ENCODE results near the gene TDP2. TPM values are rescaled to one million over a fixed set of nuclear protein-coding genes. Genes with fewer than 3 reads are reported as not detected.
A peak's percentile ranks its signal among the peaks of the same experiment; 100 is the strongest.
"Not testable (repeated sequence)": the region's sequence is repeated elsewhere in the genome, so short reads cannot be mapped to it uniquely, and the experiment has no call there.

The TDP2 gene
- polyA plus RNA-seq, 1 experiment: 16.8 TPM

DNA sequence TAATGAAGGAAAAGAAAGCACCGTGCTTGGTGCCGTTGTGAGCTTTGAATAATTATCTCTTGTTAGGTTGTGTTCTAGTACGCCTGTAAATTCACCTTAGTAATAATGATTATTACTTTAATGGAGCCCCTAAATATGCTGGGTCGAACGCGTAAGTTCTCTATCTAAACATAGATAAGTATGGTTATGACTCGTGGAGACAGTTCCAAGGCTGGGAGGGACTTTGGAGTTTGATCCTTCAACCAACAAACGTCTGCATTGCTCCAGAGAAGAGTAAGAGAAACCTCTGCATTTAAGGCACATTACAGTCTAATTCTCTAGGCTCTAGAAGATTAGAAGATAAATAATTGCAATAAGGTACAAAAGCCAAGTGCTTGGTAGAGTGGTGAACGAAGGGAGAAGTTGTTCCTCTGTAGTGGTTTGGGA is 692 bp upstream of the TDP2 start:
- peak overlapping the region; percentile 94 for H3K4me3 ChIP-seq (ENCODE audit: low read depth, low read length)
- peaks cover 1% of the 10 kb centered on the region for H3K36me3 ChIP-seq (ENCODE audit: control insufficient read depth, insufficient read depth, low read length)
- CTCF ChIA-PET: interaction anchor here (0.8 to 3.7 kb wide), 5 partner anchors 13 to 84 kb away, joined by 3 to 10 read pairs (median 3); no protein-coding TSS in a partner anchor
- no peaks in the 10 kb centered on the region for H3K27me3 ChIP-seq (ENCODE audit: control insufficient read depth, insufficient read depth, low read length)
- TF ChIP-seq, protein P1, sequence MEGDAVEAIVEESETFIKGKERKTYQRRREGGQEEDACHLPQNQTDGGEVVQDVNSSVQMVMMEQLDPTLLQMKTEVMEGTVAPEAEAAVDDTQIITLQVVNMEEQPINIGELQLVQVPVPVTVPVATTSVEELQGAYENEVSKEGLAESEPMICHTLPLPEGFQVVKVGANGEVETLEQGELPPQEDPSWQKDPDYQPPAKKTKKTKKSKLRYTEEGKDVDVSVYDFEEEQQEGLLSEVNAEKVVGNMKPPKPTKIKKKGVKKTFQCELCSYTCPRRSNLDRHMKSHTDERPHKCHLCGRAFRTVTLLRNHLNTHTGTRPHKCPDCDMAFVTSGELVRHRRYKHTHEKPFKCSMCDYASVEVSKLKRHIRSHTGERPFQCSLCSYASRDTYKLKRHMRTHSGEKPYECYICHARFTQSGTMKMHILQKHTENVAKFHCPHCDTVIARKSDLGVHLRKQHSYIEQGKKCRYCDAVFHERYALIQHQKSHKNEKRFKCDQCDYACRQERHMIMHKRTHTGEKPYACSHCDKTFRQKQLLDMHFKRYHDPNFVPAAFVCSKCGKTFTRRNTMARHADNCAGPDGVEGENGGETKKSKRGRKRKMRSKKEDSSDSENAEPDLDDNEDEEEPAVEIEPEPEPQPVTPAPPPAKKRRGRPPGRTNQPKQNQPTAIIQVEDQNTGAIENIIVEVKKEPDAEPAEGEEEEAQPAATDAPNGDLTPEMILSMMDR (IDR thresholded peaks at IDR 0.05; ENCODE audit: insufficient read depth, low read depth, low read length): no peak
- no peak for DNase-seq (ENCODE audit: low read depth)
- POLR2A ChIA-PET: no interaction called here

DNA sequence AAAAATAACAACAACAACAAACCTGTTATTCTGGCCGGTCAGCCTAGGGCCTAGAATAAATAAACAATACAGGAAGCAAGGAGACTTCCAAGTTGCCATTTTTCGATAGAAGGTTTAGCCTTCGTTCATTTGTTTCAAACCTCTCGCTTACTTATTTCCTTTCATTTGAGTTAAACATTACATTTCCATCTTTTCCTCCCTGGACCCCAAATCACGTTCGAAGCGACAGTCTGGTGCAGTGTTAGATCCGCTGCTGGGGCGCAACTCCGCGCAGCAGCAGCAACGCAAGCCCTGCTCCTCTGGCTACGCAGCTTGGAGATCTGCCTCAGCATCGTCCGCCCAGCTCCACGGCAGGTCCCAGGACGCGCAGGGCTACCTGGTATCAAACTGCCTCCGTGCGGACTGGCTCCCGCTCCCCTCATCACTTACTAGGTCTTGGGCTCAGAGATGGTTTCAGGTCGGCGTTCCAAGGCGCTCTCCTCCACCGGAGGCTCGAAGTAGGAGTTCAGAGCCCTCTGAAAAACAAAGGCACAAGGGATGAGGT is 530 bp downstream of the TDP2 start:
- POLR2A ChIA-PET: no interaction called here
- TF ChIP-seq, protein P1 (IDR thresholded peaks at IDR 0.05; ENCODE audit: insufficient read depth, low read depth, low read length): no peak
- no peak for DNase-seq (ENCODE audit: low read depth)

DNA sequence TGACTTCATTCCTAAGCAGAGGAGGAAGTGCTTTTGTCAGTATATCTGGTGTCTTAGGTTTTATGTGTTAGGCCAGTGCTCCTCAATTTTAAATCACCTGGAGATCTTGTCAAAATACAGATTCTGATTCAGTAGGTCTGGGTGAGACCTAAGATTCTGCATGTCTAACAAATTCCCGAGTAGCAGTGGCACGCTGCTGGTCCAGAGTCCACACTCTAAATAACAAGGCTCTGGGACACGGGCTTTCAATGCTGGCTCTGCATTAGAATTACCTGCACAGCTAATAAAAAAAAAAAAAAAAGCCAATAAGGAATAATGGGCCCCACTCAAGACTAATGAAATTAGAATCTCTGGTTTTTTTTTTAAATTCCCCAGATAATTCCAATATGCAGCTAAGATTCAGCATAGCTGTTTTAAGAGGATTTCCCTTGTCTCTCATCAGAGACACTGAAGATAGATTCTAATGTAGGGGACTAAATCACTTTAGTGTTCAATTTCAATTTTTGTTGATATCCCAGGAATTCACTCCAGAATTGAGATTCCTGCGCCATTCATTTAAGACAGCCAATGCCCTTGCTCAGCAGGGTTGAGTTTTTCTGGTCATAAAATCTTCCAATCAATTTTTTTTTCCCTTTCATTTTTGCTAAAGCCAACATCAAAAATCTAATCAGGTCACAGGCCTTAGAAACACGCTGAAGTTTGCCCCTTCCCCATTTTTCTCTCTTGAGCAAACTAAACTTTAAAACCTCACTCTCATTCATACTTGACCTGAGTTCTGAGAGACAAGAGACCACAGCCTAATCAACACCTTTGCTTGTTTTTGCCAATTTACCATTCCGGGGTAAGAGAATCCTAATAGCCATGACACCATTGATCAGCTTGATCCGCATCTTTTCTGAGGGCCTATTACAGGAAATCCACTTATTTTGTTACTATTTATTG is 2.4 kb downstream of the TDP2 start:
- Histone ChIP-seq H3K27me3 (ENCODE audit: control insufficient read depth, insufficient read depth, low read length) (no peaks in the 10 kb centered on the region), H3K36me3 (ENCODE audit: control insufficient read depth, insufficient read depth, low read length) (peaks cover 3% of the 10 kb centered on the region), H3K4me3 (ENCODE audit: low read depth, low read length) (no peak overlapping the region)
- DNase-seq (ENCODE audit: low read depth): no peak
- CTCF ChIA-PET: interaction anchor here (1.2 kb wide), 1 partner anchor 9 kb away, joined by 3 read pairs; no protein-coding TSS in a partner anchor
- POLR2A ChIA-PET: no interaction called here
- TF ChIP-seq, protein P1 (IDR thresholded peaks at IDR 0.05; ENCODE audit: insufficient read depth, low read depth, low read length): no peak

More for the DNA sequence above, 530 bp downstream of the TDP2 start:
- Histone ChIP-seq H3K27me3 (ENCODE audit: control insufficient read depth, insufficient read depth, low read length) (no peaks in the 10 kb centered on the region), H3K36me3 (ENCODE audit: control insufficient read depth, insufficient read depth, low read length) (peaks cover 3% of the 10 kb centered on the region), H3K4me3 (ENCODE audit: low read depth, low read length) (peak overlapping the region; percentile 94)
- CTCF ChIA-PET: interaction anchor here (1.1 to 3.7 kb wide), 5 partner anchors 16 to 85 kb away, joined by 3 to 10 read pairs (median 3); no protein-coding TSS in a partner anchor

DNA sequence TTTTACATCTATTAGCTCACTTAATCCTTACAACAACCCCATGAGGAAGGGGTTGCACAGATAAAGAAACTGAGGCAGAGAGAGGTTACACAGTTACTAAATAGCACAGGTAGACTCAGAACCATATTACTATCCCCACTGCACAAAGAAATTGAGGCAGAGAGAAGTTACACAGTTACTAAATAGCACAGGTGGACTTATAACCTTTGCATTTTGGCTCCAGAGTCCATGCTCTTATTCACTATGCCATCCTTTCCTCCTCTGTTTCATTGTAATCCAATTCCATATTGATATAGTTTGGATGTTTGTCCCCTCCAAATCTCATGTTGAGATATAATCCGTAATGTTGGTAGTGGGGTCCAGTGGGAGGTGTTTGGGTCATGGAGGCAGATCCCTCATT is 3.5 kb downstream of the TDP2 start:
- no peak overlapping the region for H3K4me3 ChIP-seq (ENCODE audit: low read depth, low read length)
- CTCF ChIA-PET: no interaction called here
- no peak for DNase-seq (ENCODE audit: low read depth)
- H3K27me3 ChIP-seq (ENCODE audit: control insufficient read depth, insufficient read depth, low read length): no peaks in the 10 kb centered on the region
- POLR2A ChIA-PET: no interaction called here
- H3K36me3 ChIP-seq (ENCODE audit: control insufficient read depth, insufficient read depth, low read length): peaks cover 3% of the 10 kb centered on the region
- TF ChIP-seq, protein P1 (IDR thresholded peaks at IDR 0.05; ENCODE audit: insufficient read depth, low read depth, low read length): no peak

DNA sequence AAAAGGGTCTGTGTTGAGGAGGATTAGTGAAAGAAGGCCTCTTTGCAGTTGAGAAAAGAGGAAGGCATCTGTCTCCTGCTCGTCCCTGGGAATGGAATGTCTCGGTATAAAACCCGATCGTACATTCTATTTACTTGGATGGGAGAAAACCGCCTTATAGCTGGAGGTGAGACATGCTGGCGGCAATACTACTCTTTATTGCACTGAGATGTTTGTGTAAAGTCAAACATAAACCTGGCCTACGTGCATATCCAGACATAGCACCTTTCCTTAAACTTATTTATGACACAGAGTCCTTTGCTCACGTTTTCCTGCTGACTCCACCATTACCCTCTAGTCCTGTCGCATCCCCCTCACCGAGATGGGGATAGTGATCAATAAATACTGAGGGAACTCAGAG is 4.5 kb downstream of the TDP2 start:
- POLR2A ChIA-PET: no interaction called here
- CTCF ChIA-PET: no interaction called here
- Histone ChIP-seq H3K27me3 (ENCODE audit: control insufficient read depth, insufficient read depth, low read length) (no peaks in the 10 kb centered on the region), H3K36me3 (ENCODE audit: control insufficient read depth, insufficient read depth, low read length) (peaks cover 3% of the 10 kb centered on the region), H3K4me3 (ENCODE audit: low read depth, low read length) (no peak overlapping the region)
- TF ChIP-seq, protein P1 (IDR thresholded peaks at IDR 0.05; ENCODE audit: insufficient read depth, low read depth, low read length): no peak
- no peak for DNase-seq (ENCODE audit: low read depth)

DNA sequence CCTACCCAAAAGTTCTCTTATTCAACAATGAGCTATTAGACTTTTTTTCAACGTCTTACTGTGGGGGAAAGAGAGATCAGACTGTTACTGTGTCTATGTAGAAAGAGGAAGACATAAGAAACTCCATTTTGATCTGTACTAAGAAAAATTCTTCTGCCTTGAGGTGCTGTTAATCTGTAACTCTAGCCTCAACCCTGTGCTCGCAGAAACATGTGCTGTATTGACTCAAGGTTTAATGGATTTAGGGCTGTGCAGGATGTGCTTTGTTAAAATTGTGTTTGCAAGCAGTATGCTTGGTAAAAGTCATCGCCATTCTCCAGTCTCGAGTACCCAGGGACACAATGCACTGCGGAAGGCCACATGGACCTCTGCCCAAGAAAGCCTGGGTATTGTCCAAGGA is 4.9 kb downstream of the TDP2 start:
- H3K27me3 ChIP-seq (ENCODE audit: control insufficient read depth, insufficient read depth, low read length); H3K36me3 ChIP-seq (ENCODE audit: control insufficient read depth, insufficient read depth, low read length); H3K4me3 ChIP-seq (ENCODE audit: low read depth, low read length); CTCF ChIA-PET; POLR2A ChIA-PET; DNase-seq (ENCODE audit: low read depth): not testable (repeated sequence)
